HCT116 (cell line): ENCODE measurements around the gene RNF166. TPM values are rescaled to one million over a fixed set of nuclear protein-coding genes. Genes with fewer than 3 reads are reported as not detected.
A peak's percentile ranks its signal among the peaks of the same experiment; 100 is the strongest.

Experiments
- ATAC-seq: fragments of 200-7000 bp; cut with Tn5 transposase; 2 replicates; pipeline ENCODE4 v1.9.1; 2020; ENCODE audit warnings: mild to moderate bottlenecking, moderate library complexity
- BruUV-seq: library from RNA; stranded (reverse); fragments of 400-500 nt; replicated peaks from 2 replicates; lab custom pipeline; 2021; lab: Mats Ljungman, UMichigan
- CTCF ChIA-PET: fragments of 300-600 bp; sonication (Branson Sonifier 250); formaldehyde crosslinking; loops from one replicate; lab custom pipeline; 2021; ENCODE audit warnings: antibody characterized with exemption; lab: Charles Lee
- POLR2A ChIA-PET: fragments of 300-600, 350-600 bp; sonication (Branson Sonifier 250); formaldehyde crosslinking; loops from one replicate; lab custom pipeline; 2021; ENCODE audit warnings: antibody characterized with exemption; lab: Charles Lee
- RAD21 ChIA-PET, 2 experiments: fragments of 300-600 bp; sonication (Branson Sonifier 250); formaldehyde crosslinking; loops; one replicate each; lab custom pipeline; 2023; ENCODE audit warnings: low total read pairs in 2 of 2; ENCODE audit not compliant: uncharacterized antibody in 2 of 2, unreplicated experiment in 2 of 2, low non-redundant PET in 1 of 2; lab: Charles Lee
- DNase-seq: peaks from one replicate; pipeline ENCODE4 v3.0.0-alpha.2; 2010; ENCODE audit warnings: low read depth, low spot score
- H2AFZ ChIP-seq: fragments of 200-600 bp; shearing (Covaris generic), sonication (generic); 2 replicates; pipeline ENCODE4 v1.6.1; 2017; ENCODE audit warnings: low read depth, mixed run types, mixed read lengths, antibody characterized with exemption, low read length; ENCODE audit not compliant: poor library complexity, severe bottlenecking
- H3K27ac ChIP-seq: 2 replicates; pipeline ENCODE4 v1.5.1; 2012; ENCODE audit warnings: low read depth, low read length
- H3K27me3 ChIP-seq: fragments of 200-600 bp; sonication (generic); 2 replicates; pipeline ENCODE4 v1.6.1; 2016; ENCODE audit warnings: mixed run types, low read length, mixed read lengths; ENCODE audit not compliant: insufficient read depth
- H3K36me3 ChIP-seq, 2 experiments: fragments of 200-500 bp in 1 of 2; fragments of 200-600 bp in 1 of 2; sonication (Bioruptor generic) in 1 of 2; sonication (generic) in 1 of 2; 2 replicates each; pipeline versions ENCODE4 v1.5.1 to v1.6.1; 2014 to 2016; ENCODE audit warnings: low read length in 2 of 2, inconsistent platforms in 1 of 2, mixed read lengths in 1 of 2, mixed run types in 1 of 2; ENCODE audit not compliant: insufficient read depth in 2 of 2, control insufficient read depth in 1 of 2
- H3K4me1 ChIP-seq, 2 experiments: fragments of 200-600 bp in 1 of 2; sonication (generic) in 1 of 2; 2 replicates each; pipeline versions ENCODE4 v1.5.1 to v1.6.1; 2012 to 2017; ENCODE audit warnings: low read length in 2 of 2, inconsistent platforms in 1 of 2, mild to moderate bottlenecking in 1 of 2, mixed read lengths in 1 of 2, mixed run types in 1 of 2, moderate library complexity in 1 of 2; ENCODE audit not compliant: insufficient read depth in 2 of 2, control insufficient read depth in 1 of 2
- H3K4me2 ChIP-seq: fragments of 200-600 bp; sonication (generic); 2 replicates; pipeline ENCODE4 v1.6.1; 2017; ENCODE audit warnings: mixed run types, low read length, mixed read lengths
- H3K4me3 ChIP-seq, 2 experiments: fragments of 200-600 bp in 1 of 2; sonication (generic) in 1 of 2; replicated peaks in 1 of 2; 2 replicates each; pipeline ENCODE4 v1.5.1; 2011 to 2016; ENCODE audit warnings: low read length in 2 of 2, control low read depth in 1 of 2, low read depth in 1 of 2, mild to moderate bottlenecking in 1 of 2, mixed read lengths in 1 of 2, mixed run types in 1 of 2
- H3K79me2 ChIP-seq: fragments of 200-600 bp; sonication (generic); 2 replicates; pipeline ENCODE4 v1.6.1; 2017; ENCODE audit warnings: mild to moderate bottlenecking, mixed run types, low read length, moderate library complexity, mixed read lengths; ENCODE audit not compliant: insufficient read depth
- H3K9ac ChIP-seq: fragments of 200-600 bp; sonication (generic); 2 replicates; pipeline ENCODE4 v1.6.1; 2016; ENCODE audit warnings: low read length, mixed read lengths
- H3K9me2 ChIP-seq: fragments of 200-600 bp; sonication (generic), shearing (Covaris generic); 2 replicates; pipeline ENCODE4 v1.6.1; 2017; ENCODE audit warnings: mixed run types, mild to moderate bottlenecking, moderate library complexity; ENCODE audit not compliant: insufficient read depth
- H3K9me3 ChIP-seq, 2 experiments: fragments of 200-500 bp in 1 of 2; fragments of 200-600 bp in 1 of 2; sonication (Bioruptor generic) in 1 of 2; sonication (generic) in 1 of 2; 2 replicates each; pipeline ENCODE4 v1.6.1; 2014 to 2017; ENCODE audit warnings: low read length in 2 of 2, mixed read lengths in 2 of 2, inconsistent platforms in 1 of 2, low read depth in 1 of 2, mild to moderate bottlenecking in 1 of 2, mixed run types in 1 of 2, moderate library complexity in 1 of 2; ENCODE audit not compliant: control insufficient read depth in 1 of 2, insufficient read depth in 1 of 2
- H4K20me1 ChIP-seq: fragments of 200-600 bp; sonication (generic), shearing (Covaris generic); 2 replicates; pipeline ENCODE4 v1.6.1; 2017; ENCODE audit warnings: mixed run types, mild to moderate bottlenecking, moderate library complexity; ENCODE audit not compliant: insufficient read depth
- CBX3 ChIP-seq: IDR thresholded peaks from 2 replicates; pipeline ENCODE4 v1.6.1; 2012; ENCODE audit warnings: low read depth
- CEBPB ChIP-seq: IDR thresholded peaks from 2 replicates; pipeline ENCODE4 v1.6.1; 2012; ENCODE audit warnings: low read depth
- ELF1 ChIP-seq: IDR thresholded peaks from 2 replicates; pipeline ENCODE4 v1.6.1; 2012; ENCODE audit warnings: low read depth, borderline replicate concordance
- EZH2 ChIP-seq: fragments of 200-600 bp; sonication (generic); IDR thresholded peaks from 2 replicates; pipeline ENCODE4 v1.6.1; 2017; ENCODE audit warnings: antibody characterized with exemption, mixed run types
- EZH2phosphoT487 ChIP-seq: fragments of 200-600 bp; IDR thresholded peaks from 2 replicates; pipeline ENCODE4 v1.6.1; 2018; ENCODE audit warnings: antibody characterized with exemption, borderline replicate concordance
- JUND ChIP-seq: IDR thresholded peaks from 2 replicates; pipeline ENCODE4 v1.6.1; 2012
- RAD21 ChIP-seq: IDR thresholded peaks from 2 replicates; pipeline ENCODE4 v1.6.1; 2012; ENCODE audit warnings: low read depth, mild to moderate bottlenecking
- SRF ChIP-seq: IDR thresholded peaks from 2 replicates; pipeline ENCODE4 v1.6.1; 2012; ENCODE audit warnings: low read depth
- TCF7L2 ChIP-seq: IDR thresholded peaks from 2 replicates; pipeline ENCODE4 v1.7.0; 2011; ENCODE audit warnings: borderline replicate concordance, inconsistent platforms; ENCODE audit not compliant: insufficient read depth, insufficient read length; ENCODE audit errors: extremely low read depth
- YY1 ChIP-seq: IDR thresholded peaks from 2 replicates; pipeline ENCODE4 v1.6.1; 2011; ENCODE audit warnings: low read length, low read depth, moderate library complexity, mild to moderate bottlenecking; ENCODE audit not compliant: insufficient replicate concordance; ENCODE audit errors: extremely low read depth
- ZFX ChIP-seq: fragments of 450-650 bp; IDR thresholded peaks from 2 replicates; pipeline ENCODE4 v1.6.1; 2017
- intact Hi-C: fragments of 100-400 bp; cut with micrococcal nuclease; formaldehyde crosslinking; loops from 2 replicates; pipeline ENCODE4 v1.10.0; 2022
- total RNA-seq: library from RNA; stranded (reverse); gene quantifications from one replicate; pipeline ENCODE4 v1.2.1, GENCODE V29; 2021; ENCODE audit not compliant: unreplicated experiment
- TF ChIP-seq, protein P1 (sequence below): IDR thresholded peaks from 2 replicates; pipeline ENCODE4 v1.6.1; 2012
- TF ChIP-seq, protein P2 (sequence below): IDR thresholded peaks from 2 replicates; pipeline ENCODE4 v1.6.1; 2012; ENCODE audit warnings: low read depth
- TF ChIP-seq, protein P3 (sequence below): IDR thresholded peaks from 2 replicates; pipeline ENCODE4 v1.6.1; 2012
- TF ChIP-seq, protein P4 (sequence below), 3 experiments: fragments of 200-600 bp in 1 of 3; sonication (generic) in 1 of 3; IDR thresholded peaks in 2 of 3; conservative IDR thresholded peaks in 1 of 3; 2 replicates each; pipeline ENCODE4 v1.5.1; 2012 to 2017; ENCODE audit warnings: low read depth in 2 of 3, low read length in 2 of 3, antibody characterized with exemption in 1 of 3, borderline replicate concordance in 1 of 3, control low read depth in 1 of 3, mild to moderate bottlenecking in 1 of 3, mixed read lengths in 1 of 3, mixed run types in 1 of 3, moderate library complexity in 1 of 3; ENCODE audit not compliant: insufficient read depth in 1 of 3
- TF ChIP-seq, protein P5 (sequence below): IDR thresholded peaks from 2 replicates; pipeline ENCODE4 v1.6.1; 2011; ENCODE audit warnings: mild to moderate bottlenecking, low read length, moderate library complexity; ENCODE audit not compliant: insufficient replicate concordance; ENCODE audit errors: extremely low read depth

The RNF166 gene
- total RNA-seq, 1 experiment from 2014 or later = 39.4 TPM

DNA sequence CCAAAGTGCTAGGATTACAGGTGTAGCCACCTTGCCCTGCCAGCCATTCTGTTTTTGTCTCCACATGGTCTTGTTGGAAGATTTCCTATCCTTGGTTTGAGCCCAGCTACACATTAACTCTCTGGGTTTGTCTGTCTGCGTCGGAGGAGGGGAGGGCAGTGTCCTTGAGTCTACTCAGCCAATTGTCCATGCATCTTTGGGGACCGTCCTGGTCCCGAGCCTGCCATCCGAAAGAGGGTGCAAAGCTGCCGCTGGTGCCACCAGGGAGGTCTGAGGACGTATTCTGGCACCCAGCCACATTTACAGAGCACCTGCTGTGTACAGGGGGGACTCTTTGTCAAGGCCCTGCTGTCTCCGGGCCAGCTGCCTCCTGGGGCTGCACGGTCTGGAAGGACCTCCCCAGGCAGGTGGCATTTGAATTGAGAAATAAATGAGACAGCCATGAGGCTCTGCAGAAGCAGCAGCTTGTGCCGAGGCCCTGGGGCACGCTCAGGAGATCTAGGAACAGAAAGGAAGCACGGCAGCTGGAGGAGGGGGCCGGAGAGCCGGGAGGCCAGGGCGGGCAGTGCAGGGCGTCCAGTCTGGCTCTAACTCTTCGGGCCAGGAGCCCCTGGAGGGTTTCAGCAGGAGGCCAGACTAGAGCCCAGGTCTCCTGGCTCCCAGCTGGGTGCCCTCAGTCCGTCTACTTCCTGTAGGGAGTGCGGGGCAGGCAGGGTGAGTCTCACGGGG is 56.8 kb downstream of the RNF166 start:
- RAD21 ChIA-PET = no interaction called here
- H3K9me3 ChIP-seq = no peaks in the 10 kb centered on the region
- peak overlapping the region; percentile 92 to 99 for H3K4me3 ChIP-seq
- no TSS peak for BruUV-seq
- no peaks in the 10 kb centered on the region for H4K20me1 ChIP-seq
- CTCF ChIA-PET = no interaction called here
- H3K4me1 ChIP-seq = peaks cover 16 to 26% of the 10 kb centered on the region in 2 experiments
- intact Hi-C loops = no loop called here
- H3K4me2 ChIP-seq = peak overlapping the region; percentile 95
- H3K9me2 ChIP-seq = no peaks in the 10 kb centered on the region
- POLR2A ChIA-PET = no interaction called here
- no peak for DNase-seq
- peak overlapping the region; percentile 86; the same call in 1 of the 2 replicates for H3K27ac ChIP-seq
- TF ChIP-seq, protein P1, sequence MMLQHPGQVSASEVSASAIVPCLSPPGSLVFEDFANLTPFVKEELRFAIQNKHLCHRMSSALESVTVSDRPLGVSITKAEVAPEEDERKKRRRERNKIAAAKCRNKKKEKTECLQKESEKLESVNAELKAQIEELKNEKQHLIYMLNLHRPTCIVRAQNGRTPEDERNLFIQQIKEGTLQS = no peak
- TF ChIP-seq CBX3 (no peak), ELF1 (no peak), CEBPB (no peak), SRF (no peak), YY1 (no peak), EZH2 (no peak), TCF7L2 (no peak), ZFX (no peak), EZH2phosphoT487 (no peak), RAD21 (no peak), JUND (no peak)
- TF ChIP-seq, protein P2, sequence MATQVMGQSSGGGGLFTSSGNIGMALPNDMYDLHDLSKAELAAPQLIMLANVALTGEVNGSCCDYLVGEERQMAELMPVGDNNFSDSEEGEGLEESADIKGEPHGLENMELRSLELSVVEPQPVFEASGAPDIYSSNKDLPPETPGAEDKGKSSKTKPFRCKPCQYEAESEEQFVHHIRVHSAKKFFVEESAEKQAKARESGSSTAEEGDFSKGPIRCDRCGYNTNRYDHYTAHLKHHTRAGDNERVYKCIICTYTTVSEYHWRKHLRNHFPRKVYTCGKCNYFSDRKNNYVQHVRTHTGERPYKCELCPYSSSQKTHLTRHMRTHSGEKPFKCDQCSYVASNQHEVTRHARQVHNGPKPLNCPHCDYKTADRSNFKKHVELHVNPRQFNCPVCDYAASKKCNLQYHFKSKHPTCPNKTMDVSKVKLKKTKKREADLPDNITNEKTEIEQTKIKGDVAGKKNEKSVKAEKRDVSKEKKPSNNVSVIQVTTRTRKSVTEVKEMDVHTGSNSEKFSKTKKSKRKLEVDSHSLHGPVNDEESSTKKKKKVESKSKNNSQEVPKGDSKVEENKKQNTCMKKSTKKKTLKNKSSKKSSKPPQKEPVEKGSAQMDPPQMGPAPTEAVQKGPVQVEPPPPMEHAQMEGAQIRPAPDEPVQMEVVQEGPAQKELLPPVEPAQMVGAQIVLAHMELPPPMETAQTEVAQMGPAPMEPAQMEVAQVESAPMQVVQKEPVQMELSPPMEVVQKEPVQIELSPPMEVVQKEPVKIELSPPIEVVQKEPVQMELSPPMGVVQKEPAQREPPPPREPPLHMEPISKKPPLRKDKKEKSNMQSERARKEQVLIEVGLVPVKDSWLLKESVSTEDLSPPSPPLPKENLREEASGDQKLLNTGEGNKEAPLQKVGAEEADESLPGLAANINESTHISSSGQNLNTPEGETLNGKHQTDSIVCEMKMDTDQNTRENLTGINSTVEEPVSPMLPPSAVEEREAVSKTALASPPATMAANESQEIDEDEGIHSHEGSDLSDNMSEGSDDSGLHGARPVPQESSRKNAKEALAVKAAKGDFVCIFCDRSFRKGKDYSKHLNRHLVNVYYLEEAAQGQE = no peak
- TF ChIP-seq, protein P3, sequence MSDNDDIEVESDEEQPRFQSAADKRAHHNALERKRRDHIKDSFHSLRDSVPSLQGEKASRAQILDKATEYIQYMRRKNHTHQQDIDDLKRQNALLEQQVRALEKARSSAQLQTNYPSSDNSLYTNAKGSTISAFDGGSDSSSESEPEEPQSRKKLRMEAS = no peak
- TF ChIP-seq, protein P4, sequence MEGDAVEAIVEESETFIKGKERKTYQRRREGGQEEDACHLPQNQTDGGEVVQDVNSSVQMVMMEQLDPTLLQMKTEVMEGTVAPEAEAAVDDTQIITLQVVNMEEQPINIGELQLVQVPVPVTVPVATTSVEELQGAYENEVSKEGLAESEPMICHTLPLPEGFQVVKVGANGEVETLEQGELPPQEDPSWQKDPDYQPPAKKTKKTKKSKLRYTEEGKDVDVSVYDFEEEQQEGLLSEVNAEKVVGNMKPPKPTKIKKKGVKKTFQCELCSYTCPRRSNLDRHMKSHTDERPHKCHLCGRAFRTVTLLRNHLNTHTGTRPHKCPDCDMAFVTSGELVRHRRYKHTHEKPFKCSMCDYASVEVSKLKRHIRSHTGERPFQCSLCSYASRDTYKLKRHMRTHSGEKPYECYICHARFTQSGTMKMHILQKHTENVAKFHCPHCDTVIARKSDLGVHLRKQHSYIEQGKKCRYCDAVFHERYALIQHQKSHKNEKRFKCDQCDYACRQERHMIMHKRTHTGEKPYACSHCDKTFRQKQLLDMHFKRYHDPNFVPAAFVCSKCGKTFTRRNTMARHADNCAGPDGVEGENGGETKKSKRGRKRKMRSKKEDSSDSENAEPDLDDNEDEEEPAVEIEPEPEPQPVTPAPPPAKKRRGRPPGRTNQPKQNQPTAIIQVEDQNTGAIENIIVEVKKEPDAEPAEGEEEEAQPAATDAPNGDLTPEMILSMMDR (IDR thresholded peaks at IDR 0.05 in 2 of 3, conservative IDR thresholded peaks at IDR 0.05 in 1 of 3; ENCODE audit: borderline replicate concordance in 1 of 3, insufficient read depth in 1 of 3, low read depth in 2 of 3, low read length in 2 of 3) = no peak
- TF ChIP-seq, protein P5, sequence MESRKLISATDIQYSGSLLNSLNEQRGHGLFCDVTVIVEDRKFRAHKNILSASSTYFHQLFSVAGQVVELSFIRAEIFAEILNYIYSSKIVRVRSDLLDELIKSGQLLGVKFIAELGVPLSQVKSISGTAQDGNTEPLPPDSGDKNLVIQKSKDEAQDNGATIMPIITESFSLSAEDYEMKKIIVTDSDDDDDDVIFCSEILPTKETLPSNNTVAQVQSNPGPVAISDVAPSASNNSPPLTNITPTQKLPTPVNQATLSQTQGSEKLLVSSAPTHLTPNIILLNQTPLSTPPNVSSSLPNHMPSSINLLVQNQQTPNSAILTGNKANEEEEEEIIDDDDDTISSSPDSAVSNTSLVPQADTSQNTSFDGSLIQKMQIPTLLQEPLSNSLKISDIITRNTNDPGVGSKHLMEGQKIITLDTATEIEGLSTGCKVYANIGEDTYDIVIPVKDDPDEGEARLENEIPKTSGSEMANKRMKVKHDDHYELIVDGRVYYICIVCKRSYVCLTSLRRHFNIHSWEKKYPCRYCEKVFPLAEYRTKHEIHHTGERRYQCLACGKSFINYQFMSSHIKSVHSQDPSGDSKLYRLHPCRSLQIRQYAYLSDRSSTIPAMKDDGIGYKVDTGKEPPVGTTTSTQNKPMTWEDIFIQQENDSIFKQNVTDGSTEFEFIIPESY = no peak
- H3K27me3 ChIP-seq = no peaks in the 10 kb centered on the region
- H3K36me3 ChIP-seq = peaks cover 5 to 10% of the 10 kb centered on the region in 2 experiments; a peak in 1 of 4 replicates
- H2AFZ ChIP-seq = no peak overlapping the region
- peaks cover 36% of the 10 kb centered on the region for H3K79me2 ChIP-seq
- peak overlapping the region; percentile 98 for H3K9ac ChIP-seq
- no peak for ATAC-seq
